ENCODE results near the gene NR1D2. TPM values are rescaled to one million over a fixed set of nuclear protein-coding genes. Genes with fewer than 3 reads are reported as not detected.

The NR1D2 gene
- total and polyA plus RNA-seq, 2 of the 13 experiments (the other 11 are each of a cell fraction or from before 2014, with no cell fraction given) = 5.3 to 8.1 TPM

GRCh38 chr3:23999012-23999641 lies 54.0 kb downstream of the NR1D2 start (continued):
- TF ChIP-seq, protein P1, sequence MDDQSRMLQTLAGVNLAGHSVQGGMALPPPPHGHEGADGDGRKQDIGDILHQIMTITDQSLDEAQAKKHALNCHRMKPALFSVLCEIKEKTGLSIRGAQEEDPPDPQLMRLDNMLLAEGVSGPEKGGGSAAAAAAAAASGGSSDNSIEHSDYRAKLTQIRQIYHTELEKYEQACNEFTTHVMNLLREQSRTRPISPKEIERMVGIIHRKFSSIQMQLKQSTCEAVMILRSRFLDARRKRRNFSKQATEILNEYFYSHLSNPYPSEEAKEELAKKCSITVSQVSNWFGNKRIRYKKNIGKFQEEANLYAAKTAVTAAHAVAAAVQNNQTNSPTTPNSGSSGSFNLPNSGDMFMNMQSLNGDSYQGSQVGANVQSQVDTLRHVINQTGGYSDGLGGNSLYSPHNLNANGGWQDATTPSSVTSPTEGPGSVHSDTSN (CRISPR knock-in tag; IDR thresholded peaks at IDR 0.05; ENCODE audit: borderline replicate concordance) = no peak
- TF ChIP-seq ZNF224 (CRISPR knock-in tag; IDR thresholded peaks at IDR 0.05) (no peak), ZFAT (CRISPR knock-in tag; conservative IDR thresholded peaks at IDR 0.05) (peak; percentile 52; the same call in 1 of the 2 replicates), MTA3 (CRISPR knock-in tag; IDR thresholded peaks at IDR 0.05) (no peak), HDAC6 (IDR thresholded peaks at IDR 0.05; ENCODE audit: low read depth, low read length) (no peak), GATAD2A (CRISPR knock-in tag; IDR thresholded peaks at IDR 0.05) (no peak), CTCF (CRISPR knock-in tag; IDR thresholded peaks at IDR 0.05) (peak; percentile 89), ZNF572 (CRISPR knock-in tag; IDR thresholded peaks at IDR 0.05) (no peak), SMAD1 (CRISPR knock-in tag; IDR thresholded peaks at IDR 0.05; ENCODE audit: borderline replicate concordance, low read depth) (no peak), FOXA1 (IDR thresholded peaks at IDR 0.05) (no peak), FOXA1 (CRISPR knock-in tag; IDR thresholded peaks at IDR 0.05) (no peak), CHD4 (IDR thresholded peaks at IDR 0.05; ENCODE audit: borderline replicate concordance, low read length) (no peak), NFE2 (CRISPR knock-in tag; IDR thresholded peaks at IDR 0.05) (no peak), HBP1 (CRISPR knock-in tag; IDR thresholded peaks at IDR 0.05; ENCODE audit: low read depth) (no peak), SMC3 (IDR thresholded peaks at IDR 0.05; ENCODE audit: low read length) (peak; percentile 96), CSRNP2 (CRISPR knock-in tag; conservative IDR thresholded peaks at IDR 0.05; ENCODE audit: low read depth) (no peak), ZNF562 (CRISPR knock-in tag; IDR thresholded peaks at IDR 0.05; ENCODE audit: borderline replicate concordance) (no peak), JUNB (CRISPR knock-in tag; IDR thresholded peaks at IDR 0.05; ENCODE audit: borderline replicate concordance) (no peak)
- TF ChIP-seq, protein P2, sequence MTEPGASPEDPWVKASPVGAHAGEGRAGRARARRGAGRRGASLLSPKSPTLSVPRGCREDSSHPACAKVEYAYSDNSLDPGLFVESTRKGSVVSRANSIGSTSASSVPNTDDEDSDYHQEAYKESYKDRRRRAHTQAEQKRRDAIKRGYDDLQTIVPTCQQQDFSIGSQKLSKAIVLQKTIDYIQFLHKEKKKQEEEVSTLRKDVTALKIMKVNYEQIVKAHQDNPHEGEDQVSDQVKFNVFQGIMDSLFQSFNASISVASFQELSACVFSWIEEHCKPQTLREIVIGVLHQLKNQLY (CRISPR knock-in tag; IDR thresholded peaks at IDR 0.05) = no peak

Data from HepG2 (cell line).